Suprapubic skin (tissue), 4 donors: ENCODE data around the gene MIA. TPM values are rescaled to one million over a fixed set of nuclear protein-coding genes. Genes with fewer than 3 reads are reported as not detected.

Experiments used
- DNase-seq, 2 donors: peaks; one replicate each; pipeline ENCODE4 v3.0.0-alpha.2; 2019; ENCODE audit warnings: low spot score in 2 of 2
- H3K27ac ChIP-seq: fragments of 200-600 bp; sonication (generic); one replicate; pipeline ENCODE4 v1.5.1; 2019
- H3K27me3 ChIP-seq: fragments of 200-600 bp; sonication (generic); one replicate; pipeline ENCODE4 v1.5.1; 2019
- H3K36me3 ChIP-seq: fragments of 200-600 bp; sonication (generic); one replicate; pipeline ENCODE4 v1.5.1; 2019
- H3K4me1 ChIP-seq: fragments of 200-600 bp; sonication (generic); one replicate; pipeline ENCODE4 v1.5.1; 2019
- H3K4me3 ChIP-seq: fragments of 200-600 bp; sonication (generic); one replicate; pipeline ENCODE4 v1.5.1; 2019; ENCODE audit warnings: mild to moderate bottlenecking
- H3K9me3 ChIP-seq: fragments of 200-600 bp; sonication (generic); one replicate; pipeline ENCODE4 v1.5.1; 2019
- CTCF ChIP-seq, 2 donors: fragments of 200-600 bp in 1 of 2; fragments of 450-650 bp in 1 of 2; sonication (generic) in 1 of 2; IDR thresholded peaks; one replicate each; pipeline ENCODE4 v1.5.1; 2016 to 2019; ENCODE audit warnings: antibody characterized with exemption in 2 of 2, mild to moderate bottlenecking in 1 of 2, moderate library complexity in 1 of 2
- EP300 ChIP-seq: sonication (generic); formaldehyde crosslinking; IDR thresholded peaks from one replicate; pipeline ENCODE4 v1.6.1; 2017; ENCODE audit warnings: antibody characterized with exemption
- POLR2A ChIP-seq, 2 donors: fragments of 450-650 bp; IDR thresholded peaks; one replicate each; pipeline ENCODE4 v1.6.1; 2017; ENCODE audit warnings: antibody characterized with exemption in 2 of 2, mild to moderate bottlenecking in 2 of 2, moderate library complexity in 2 of 2
- POLR2AphosphoS5 ChIP-seq, 3 donors: sonication (generic); formaldehyde crosslinking; IDR thresholded peaks; one replicate each; pipeline ENCODE4 v1.6.1; 2017; ENCODE audit warnings: antibody characterized with exemption in 3 of 3
- WGBS: methylation state at CpG from one replicate; pipeline ENCODE4 v1.1.5; 2018; 5-methylcytosine and 5-hydroxymethylcytosine counted together
- total RNA-seq, 4 donors: library from RNA; depleted of rRNA; stranded (reverse); fragments of >200 nt; gene quantifications; one replicate each; pipeline ENCODE4 v1.1.0, GENCODE V29; 2016

The MIA gene
- total RNA-seq, 4 donors from 2014 or later, result 4.8 to 15.1 (median 9.9) TPM

GRCh38 chr19:40741527-40742390, 33.6 kb upstream of the MIA start:
- Histone ChIP-seq H3K4me1 (peaks cover 33% of the 10 kb centered on the region), H3K27me3 (no peaks in the 10 kb centered on the region), H3K27ac (peak overlapping the region; percentile 92), H3K36me3 (peaks cover 37% of the 10 kb centered on the region), H3K9me3 (no peaks in the 10 kb centered on the region), H3K4me3 (no peak overlapping the region)
- no peak for DNase-seq
- WGBS, result 90% methylated on average over 10 of the region's 10 CpGs
- TF ChIP-seq CTCF (IDR thresholded peaks at IDR 0.05) (no peak), EP300 (no peak), POLR2A (IDR thresholded peaks at IDR 0.05) (no peak), POLR2AphosphoS5 (IDR thresholded peaks at IDR 0.05) (no peak)

GRCh38 chr19:40742477-40742876, 32.8 kb upstream of the MIA start:
- Histone ChIP-seq H3K27ac (no peak overlapping the region), H3K27me3 (no peaks in the 10 kb centered on the region), H3K4me3 (no peak overlapping the region), H3K9me3 (no peaks in the 10 kb centered on the region), H3K36me3 (peaks cover 30% of the 10 kb centered on the region), H3K4me1 (peaks cover 33% of the 10 kb centered on the region)
- TF ChIP-seq CTCF (IDR thresholded peaks at IDR 0.05) (no peak), POLR2A (IDR thresholded peaks at IDR 0.05) (no peak), POLR2AphosphoS5 (IDR thresholded peaks at IDR 0.05) (no peak), EP300 (no peak)
- no peak for DNase-seq
- WGBS, result 95% methylated on average over 10 of the region's 17 CpGs

- Histone ChIP-seq H3K27ac (no peak overlapping the region), H3K4me3 (no peak overlapping the region), H3K4me1 (peaks cover 33% of the 10 kb centered on the region), H3K9me3 (no peaks in the 10 kb centered on the region), H3K27me3 (no peaks in the 10 kb centered on the region), H3K36me3 (peaks cover 26% of the 10 kb centered on the region)
- DNase-seq, result no peak
- TF ChIP-seq EP300 (no peak), CTCF (IDR thresholded peaks at IDR 0.05) (no peak), POLR2AphosphoS5 (IDR thresholded peaks at IDR 0.05) (no peak), POLR2A (IDR thresholded peaks at IDR 0.05) (no peak)
- WGBS, result 88% methylated on average over 8 of the region's 12 CpGs
These were observed 32.4 kb upstream of the MIA start for GRCh38 chr19:40742886-40743285.

GRCh38 chr19:40743926-40744325, 31.4 kb upstream of the MIA start:
- H3K4me3 ChIP-seq, result no peak overlapping the region
- no peak for DNase-seq
- H3K36me3 ChIP-seq, result peaks cover 16% of the 10 kb centered on the region
- 94% methylated on average over 5 of the region's 10 CpGs for WGBS
- TF ChIP-seq POLR2A (IDR thresholded peaks at IDR 0.05) (no peak), EP300 (no peak), POLR2AphosphoS5 (IDR thresholded peaks at IDR 0.05) (no peak), CTCF (IDR thresholded peaks at IDR 0.05) (no peak)
- H3K4me1 ChIP-seq, result peaks cover 40% of the 10 kb centered on the region
- no peak overlapping the region for H3K27ac ChIP-seq
- no peaks in the 10 kb centered on the region for H3K27me3 ChIP-seq
- no peaks in the 10 kb centered on the region for H3K9me3 ChIP-seq

- TF ChIP-seq POLR2A (IDR thresholded peaks at IDR 0.05) (no peak), POLR2AphosphoS5 (IDR thresholded peaks at IDR 0.05) (no peak), EP300 (no peak)
- no peaks in the 10 kb centered on the region for H3K27me3 ChIP-seq
- no peaks in the 10 kb centered on the region for H3K9me3 ChIP-seq
- H3K36me3 ChIP-seq, result peaks cover 7% of the 10 kb centered on the region
- no peak overlapping the region for H3K4me3 ChIP-seq
- H3K4me1 ChIP-seq, result peaks cover 40% of the 10 kb centered on the region
- no peak for DNase-seq
- no peak overlapping the region for H3K27ac ChIP-seq
- 82% methylated on average over 10 of the region's 17 CpGs for WGBS
These were observed 30.5 kb upstream of the MIA start for GRCh38 chr19:40744554-40745401.
